K562 (cell line): Measurements from ENCODE around the gene AGO1. TPM values are rescaled to one million over a fixed set of nuclear protein-coding genes. Genes with fewer than 3 reads are reported as not detected.

Source experiments
- ETS2 ChIP-seq: IDR thresholded peaks from 2 replicates; pipeline ENCODE4 v1.6.1; 2016; ENCODE audit warnings: borderline replicate concordance, missing genetic modification characterization, mild to moderate bottlenecking, moderate library complexity, missing compliant biosample characterization; ENCODE audit not compliant: poor library complexity, severe bottlenecking
- HEY1 ChIP-seq: fragments of 250-450 bp; sonication (Bioruptor Pico); IDR thresholded peaks from 2 replicates; pipeline ENCODE4 v1.5.0; 2020; ENCODE audit warnings: mild to moderate bottlenecking, moderate library complexity, borderline replicate concordance
- HMGN3 ChIP-seq: IDR thresholded peaks from 2 replicates; pipeline ENCODE4 v1.6.1; 2011; ENCODE audit warnings: borderline replicate concordance, low read depth, mild to moderate bottlenecking, mixed read lengths, low read length; ENCODE audit not compliant: insufficient read length; ENCODE audit errors: extremely low read depth
- KAT7 ChIP-seq: sonication (generic); formaldehyde crosslinking; IDR thresholded peaks from 2 replicates; pipeline ENCODE4 v1.8.0; 2022; ENCODE audit warnings: missing genetic modification reagents, mild to moderate bottlenecking, borderline replicate concordance
- KDM5B ChIP-seq: fragments of 200-600 bp; sonication (generic); IDR thresholded peaks from 2 replicates; pipeline ENCODE4 v1.6.1; 2012; ENCODE audit warnings: low read depth, mild to moderate bottlenecking, moderate library complexity, low read length, control low read depth, inconsistent platforms; ENCODE audit not compliant: insufficient replicate concordance
- MBD2 ChIP-seq: sonication (generic); IDR thresholded peaks from 2 replicates; pipeline ENCODE4 v1.6.1; 2016; ENCODE audit warnings: low read depth, borderline replicate concordance
- MTA3 ChIP-seq: fragments of 450-650 bp; formaldehyde crosslinking; IDR thresholded peaks from 2 replicates; pipeline ENCODE4 v1.6.1; 2017; ENCODE audit warnings: mild to moderate bottlenecking, borderline replicate concordance
- MXI1 ChIP-seq: IDR thresholded peaks from 2 replicates; pipeline ENCODE4 v1.6.1; 2011; ENCODE audit warnings: low read depth, mild to moderate bottlenecking, improper control_type of control experiment, low read length
- NR2C1 ChIP-seq, 2 experiments: fragments of 450-650 bp; IDR thresholded peaks; 2 replicates each; pipeline ENCODE4 v1.6.1; 2017; ENCODE audit warnings: mild to moderate bottlenecking in 2 of 2, antibody characterized with exemption in 1 of 2, inconsistent platforms in 1 of 2, missing compliant biosample characterization in 1 of 2, missing genetic modification characterization in 1 of 2
- NRF1 ChIP-seq, 2 experiments: fragments of 450-650 bp; IDR thresholded peaks in 1 of 2; conservative IDR thresholded peaks in 1 of 2; 2 replicates each; pipeline ENCODE4 v1.6.1; 2014; ENCODE audit warnings: mild to moderate bottlenecking in 2 of 2
- SIX5 ChIP-seq, 2 experiments: IDR thresholded peaks; 2 replicates each; pipeline ENCODE4 v1.6.1; 2011; ENCODE audit warnings: low read length in 2 of 2, borderline replicate concordance in 1 of 2, low read depth in 1 of 2, mild to moderate bottlenecking in 1 of 2, moderate library complexity in 1 of 2; ENCODE audit not compliant: insufficient read depth in 1 of 2
- SRSF7 ChIP-seq: fragments of 200-400 bp; formaldehyde crosslinking; optimal IDR thresholded peaks from 2 replicates; pipeline ENCODE3; 2017; ENCODE audit warnings: mild to moderate bottlenecking, low read depth, low read length
- ZBTB7A ChIP-seq: IDR thresholded peaks from 2 replicates; pipeline ENCODE4 v1.6.1; 2011; ENCODE audit warnings: low read depth, mild to moderate bottlenecking, low read length, moderate library complexity, borderline replicate concordance; ENCODE audit not compliant: control insufficient read depth
- ZFX ChIP-seq: sonication (generic); formaldehyde crosslinking; IDR thresholded peaks from 2 replicates; pipeline ENCODE4 v1.8.0; 2022; ENCODE audit warnings: mild to moderate bottlenecking, missing genetic modification reagents, moderate library complexity
- ZNF12 ChIP-seq: sonication (generic); formaldehyde crosslinking; IDR thresholded peaks from 2 replicates; pipeline ENCODE4 v1.4.0; 2020; ENCODE audit warnings: mild to moderate bottlenecking, missing genetic modification reagents
- ZNF3 ChIP-seq: fragments of 250-450 bp; sonication (Bioruptor Pico); IDR thresholded peaks from 2 replicates; pipeline ENCODE4 v1.5.0; 2021; ENCODE audit warnings: mild to moderate bottlenecking, moderate library complexity
- ZNF316 ChIP-seq: fragments of 450-650 bp; IDR thresholded peaks from 2 replicates; pipeline ENCODE4 v1.6.1; 2016
- ZNF764 ChIP-seq: fragments of 250-450 bp; sonication (Bioruptor Pico); IDR thresholded peaks from 2 replicates; pipeline ENCODE4 v1.4.0; 2020; ENCODE audit warnings: low read depth, mild to moderate bottlenecking, moderate library complexity
- polyA plus RNA-seq, 8 experiments: library from polyadenylated mRNA; depleted of rRNA in 4 of 8; stranded (reverse) in 5 of 8; unstranded in 3 of 8; fragments of >200 nt; fragmentation: Nextera tagmentation in 2 of 8; fragmentation: Illumina TruSeq in 1 of 8; extraction: Ambion mirVana in 2 of 8; extraction: Trizol in 1 of 8; gene quantifications; 2 replicates each; pipeline versions ENCODE4 v1.2.1 to v1.2.3, GENCODE V29; 2011 to 2014; ENCODE audit warnings: inconsistent platforms in 1 of 8, missing spikeins in 1 of 8
- total RNA-seq, 7 experiments: library from RNA; depleted of rRNA in 6 of 7; stranded (reverse); fragments of >200 nt in 6 of 7; fragmentation: Illumina TruSeq in 2 of 7; extraction: Trizol in 2 of 7; gene quantifications; 2 replicates each; pipeline versions ENCODE4 v1.2.1 to v1.2.3, GENCODE V29; 2011 to 2021; ENCODE audit warnings: low replicate concordance in 1 of 7
- TF ChIP-seq, protein P1 (sequence below): fragments of 250-450 bp; sonication (Bioruptor Pico); IDR thresholded peaks from 2 replicates; pipeline ENCODE4 v1.8.0; 2022; ENCODE audit warnings: inconsistent platforms, mild to moderate bottlenecking, moderate library complexity, borderline replicate concordance
- TF ChIP-seq, protein P2 (sequence below), 2 experiments: fragments of 200-800 bp in 1 of 2; sonication (Bioruptor generic) in 1 of 2; sonication (generic) in 1 of 2; formaldehyde crosslinking in 1 of 2; IDR thresholded peaks in 1 of 2; conservative IDR thresholded peaks in 1 of 2; 2 replicates each; pipeline versions ENCODE4 v1.5.0 to v1.6.1; 2016 to 2020; ENCODE audit warnings: missing compliant biosample characterization in 1 of 2, missing genetic modification characterization in 1 of 2, missing genetic modification reagents in 1 of 2

Gene AGO1
- total and polyA plus RNA-seq, 9 of the 15 experiments (the other 6 are each of a cell fraction or from before 2014, with no cell fraction given) = 7.3 to 64.2 (median 26.0) TPM

DNA sequence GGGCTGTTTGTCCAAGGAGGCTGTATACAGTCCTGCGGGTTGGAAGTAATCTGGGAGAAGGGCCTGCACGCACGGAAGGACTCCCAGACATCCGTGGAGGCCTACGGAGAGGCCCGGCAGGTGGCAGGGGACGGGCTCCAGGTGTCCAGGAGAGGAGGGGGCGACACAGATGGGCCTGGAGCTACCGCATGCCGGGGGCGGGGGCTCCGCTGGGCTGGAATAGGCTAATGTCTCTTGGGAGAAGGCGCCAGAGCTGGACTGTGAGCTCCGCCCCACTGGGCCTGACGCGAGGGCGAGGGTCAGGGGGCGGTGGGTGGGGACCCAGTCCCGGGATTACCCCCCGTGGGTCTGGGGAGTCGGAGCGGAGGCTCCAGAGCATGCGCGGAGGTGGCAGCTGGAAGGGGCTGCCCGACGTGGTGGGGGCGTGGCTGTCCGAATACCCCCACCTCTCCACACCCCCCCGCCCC is 659 bp downstream of the AGO1 start (continued):
- TF ChIP-seq KDM5B (no peak), ZNF316 (no peak), HEY1 (no peak), SRSF7 (no peak), HMGN3 (peak; percentile 22), ZNF12 (CRISPR knock-in tag) (no peak), MBD2 (no peak), NR2C1 (IDR thresholded peaks at IDR 0.05) (peak; percentile 40; the same call in 1 of the 2 replicates), NR2C1 (tag; IDR thresholded peaks at IDR 0.05) (peak; percentile 60; the same call in 1 of the 2 replicates), ZNF764 (no peak), MTA3 (no peak), ZFX (CRISPR knock-in tag) (0 out of 2 replicates have a peak, but pooled peaks have one; percentile 10), KAT7 (CRISPR knock-in tag) (0 out of 2 replicates have a peak, but pooled peaks have one; percentile 34), ZNF3 (CRISPR knock-in tag) (no peak), ZBTB7A (peak; percentile 91), NRF1 (conservative IDR thresholded peaks at IDR 0.05 in 1 of 2, IDR thresholded peaks at IDR 0.05 in 1 of 2) (peak; percentile 84 to 85), MXI1 (0 out of 2 replicates have a peak, but pooled peaks have one; percentile 19), ETS2 (tag) (no peak), SIX5 (IDR thresholded peaks at IDR 0.05; ENCODE audit: borderline replicate concordance in 1 of 2, insufficient read depth in 1 of 2, low read depth in 1 of 2, low read length in 2 of 2) (no peak)
- TF ChIP-seq, protein P1, sequence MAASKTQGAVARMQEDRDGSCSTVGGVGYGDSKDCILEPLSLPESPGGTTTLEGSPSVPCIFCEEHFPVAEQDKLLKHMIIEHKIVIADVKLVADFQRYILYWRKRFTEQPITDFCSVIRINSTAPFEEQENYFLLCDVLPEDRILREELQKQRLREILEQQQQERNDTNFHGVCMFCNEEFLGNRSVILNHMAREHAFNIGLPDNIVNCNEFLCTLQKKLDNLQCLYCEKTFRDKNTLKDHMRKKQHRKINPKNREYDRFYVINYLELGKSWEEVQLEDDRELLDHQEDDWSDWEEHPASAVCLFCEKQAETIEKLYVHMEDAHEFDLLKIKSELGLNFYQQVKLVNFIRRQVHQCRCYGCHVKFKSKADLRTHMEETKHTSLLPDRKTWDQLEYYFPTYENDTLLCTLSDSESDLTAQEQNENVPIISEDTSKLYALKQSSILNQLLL (CRISPR knock-in tag) = no peak
- TF ChIP-seq, protein P2, sequence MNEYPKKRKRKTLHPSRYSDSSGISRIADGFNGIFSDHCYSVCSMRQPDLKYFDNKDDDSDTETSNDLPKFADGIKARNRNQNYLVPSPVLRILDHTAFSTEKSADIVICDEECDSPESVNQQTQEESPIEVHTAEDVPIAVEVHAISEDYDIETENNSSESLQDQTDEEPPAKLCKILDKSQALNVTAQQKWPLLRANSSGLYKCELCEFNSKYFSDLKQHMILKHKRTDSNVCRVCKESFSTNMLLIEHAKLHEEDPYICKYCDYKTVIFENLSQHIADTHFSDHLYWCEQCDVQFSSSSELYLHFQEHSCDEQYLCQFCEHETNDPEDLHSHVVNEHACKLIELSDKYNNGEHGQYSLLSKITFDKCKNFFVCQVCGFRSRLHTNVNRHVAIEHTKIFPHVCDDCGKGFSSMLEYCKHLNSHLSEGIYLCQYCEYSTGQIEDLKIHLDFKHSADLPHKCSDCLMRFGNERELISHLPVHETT (CRISPR knock-in tag; conservative IDR thresholded peaks at IDR 0.05 in 1 of 2, IDR thresholded peaks at IDR 0.05 in 1 of 2) = peak in 1 of 2 experiments; percentile 12; a peak in 2 of 4 replicates
